GM19468 (cell line): ENCODE results near the gene ARHGAP15.

Experiments used
- ATAC-seq: cut with Tn5 transposase; IDR thresholded peaks from one replicate; pipeline ENCODE4 v1.9.1; 2021; ENCODE audit warnings: mild to moderate bottlenecking, moderate library complexity, moderate number of reproducible peaks; ENCODE audit not compliant: unreplicated experiment; ENCODE audit errors: extremely low read depth

ARHGAP15 gene

DNA sequence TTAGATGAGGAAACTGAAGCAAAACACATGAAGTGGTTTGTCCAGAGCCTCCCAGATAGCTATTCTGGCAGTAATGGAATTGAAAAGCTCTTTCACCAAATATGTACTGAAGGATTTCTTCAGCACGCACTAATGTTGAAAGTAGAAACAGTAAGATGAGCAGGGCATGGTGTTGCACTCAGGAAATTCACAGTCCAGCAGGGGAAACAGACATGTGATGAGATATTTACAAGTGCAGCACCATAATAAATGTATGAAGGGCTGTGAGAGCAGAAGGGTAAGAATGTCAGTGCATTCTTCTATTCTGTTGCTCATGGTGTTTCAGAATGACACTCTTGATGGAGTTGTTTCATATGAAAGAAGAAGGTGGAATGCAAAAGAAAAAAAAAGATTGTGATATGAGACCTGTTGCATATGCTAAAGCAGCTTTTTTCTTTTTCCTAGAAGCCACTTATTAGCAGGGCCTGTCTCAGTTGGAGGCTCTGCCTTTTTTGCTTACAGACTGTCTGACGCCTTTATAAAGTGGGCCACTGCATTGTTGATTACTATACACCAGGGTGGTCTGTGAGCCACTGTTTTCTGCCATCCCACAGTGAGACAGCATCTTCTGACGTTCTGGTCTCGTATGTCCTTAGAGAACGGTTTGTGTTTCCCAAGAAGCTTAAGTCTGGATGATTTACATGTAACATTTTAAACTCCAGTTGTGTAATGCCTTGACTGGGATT lies 516.9 kb downstream of the ARHGAP15 start:
- no peak for ATAC-seq

DNA sequence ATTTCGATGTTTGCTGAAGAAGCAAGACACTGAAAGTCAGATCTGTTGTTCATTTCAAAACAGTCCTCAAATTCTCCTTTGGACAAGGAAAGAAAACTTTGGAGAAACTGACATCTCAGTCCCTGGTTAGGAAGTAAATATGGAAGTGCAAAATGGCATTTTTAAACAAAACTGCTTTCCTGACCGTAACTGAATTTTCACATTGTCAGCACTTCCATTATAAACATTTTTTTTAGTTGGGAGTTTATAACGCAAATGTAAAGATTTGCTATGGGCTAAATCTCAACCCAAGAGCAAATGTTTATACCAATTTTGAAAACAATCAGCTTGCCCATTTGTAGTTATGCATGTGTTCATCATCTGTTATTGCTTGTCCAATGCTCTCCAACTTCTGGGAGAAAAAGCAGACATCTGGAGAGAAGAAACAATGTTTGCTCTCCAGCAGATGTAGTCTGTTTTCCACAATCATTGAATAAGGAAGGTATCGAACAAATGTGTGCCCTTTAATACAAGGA lies 520.1 kb downstream of the ARHGAP15 start:
- no peak for ATAC-seq

DNA sequence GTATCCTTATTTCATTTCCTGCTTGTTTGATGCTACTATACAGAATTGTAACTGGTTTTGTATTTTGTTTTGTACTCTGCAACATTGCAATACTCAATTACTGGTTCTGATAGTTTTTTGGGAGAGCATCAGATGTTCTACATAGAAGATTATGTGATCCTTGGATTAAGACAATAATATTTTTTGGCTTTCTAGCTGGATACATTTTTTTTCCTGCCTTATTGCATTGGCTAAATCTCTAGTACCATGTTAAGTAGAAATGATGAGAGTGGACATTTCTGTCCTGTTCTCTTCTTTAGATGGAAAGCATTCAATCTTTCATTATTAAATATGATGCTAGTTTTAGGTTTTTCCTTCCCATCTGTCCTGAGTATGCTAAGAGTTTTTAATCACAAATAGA lies 523.5 kb downstream of the ARHGAP15 start:
- no peak for ATAC-seq

DNA sequence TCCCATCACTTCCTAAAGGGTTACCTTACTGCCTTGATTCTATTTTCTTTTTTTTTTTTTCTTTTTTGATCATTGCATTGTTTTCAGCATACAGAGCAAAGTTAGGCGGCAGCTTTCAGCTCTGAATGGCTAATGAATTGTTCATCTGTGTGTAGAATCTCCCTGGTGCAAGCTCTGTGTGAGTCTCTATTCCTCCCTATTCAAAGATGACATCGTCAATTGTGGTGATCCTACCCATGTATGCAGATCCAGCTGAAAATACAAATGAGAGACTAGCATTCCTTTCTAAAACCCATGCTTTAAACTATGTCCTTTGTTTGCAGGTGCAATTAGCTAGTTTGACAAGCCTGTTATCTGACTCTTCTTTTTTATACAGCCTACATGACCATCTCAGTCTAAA lies 539.0 kb downstream of the ARHGAP15 start:
- ATAC-seq = no peak

DNA sequence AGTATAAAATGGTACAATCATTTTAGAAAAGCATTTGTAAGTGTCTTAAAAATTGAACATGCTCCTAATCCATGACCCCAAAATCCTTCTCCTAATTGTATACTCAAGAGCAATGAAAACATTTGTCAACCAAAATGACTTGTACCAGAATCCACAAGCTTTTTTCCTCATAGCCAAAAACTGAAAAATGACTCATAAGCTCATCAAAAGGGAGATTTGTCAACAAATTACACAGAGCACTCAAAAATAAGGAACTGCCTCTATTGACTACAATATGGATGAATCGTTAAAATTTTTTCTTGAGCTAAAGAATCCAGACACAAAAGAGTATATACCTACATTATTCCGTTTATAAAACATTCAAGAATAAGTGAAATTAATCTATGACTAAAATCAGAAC lies 544.8 kb downstream of the ARHGAP15 start:
- ATAC-seq = no peak

DNA sequence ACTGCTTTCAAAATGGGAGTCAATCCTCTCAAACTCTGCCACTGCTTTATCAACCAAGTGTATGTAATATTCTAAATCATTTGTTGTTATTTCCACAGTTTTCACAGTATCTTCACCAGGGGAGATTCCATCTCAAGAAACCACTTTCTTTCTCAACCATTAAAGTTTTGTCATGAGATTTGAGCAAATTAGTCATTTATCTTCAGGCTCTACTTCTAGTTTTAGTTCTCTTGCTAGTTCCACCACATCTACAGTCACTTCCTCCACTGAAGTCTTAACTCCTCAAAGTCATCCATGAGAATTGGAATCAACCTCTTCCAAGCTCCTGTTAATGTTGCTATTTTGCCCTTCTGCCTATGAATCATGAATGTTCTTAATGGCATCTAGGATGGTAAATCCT lies 545.8 kb downstream of the ARHGAP15 start:
- no peak for ATAC-seq

DNA sequence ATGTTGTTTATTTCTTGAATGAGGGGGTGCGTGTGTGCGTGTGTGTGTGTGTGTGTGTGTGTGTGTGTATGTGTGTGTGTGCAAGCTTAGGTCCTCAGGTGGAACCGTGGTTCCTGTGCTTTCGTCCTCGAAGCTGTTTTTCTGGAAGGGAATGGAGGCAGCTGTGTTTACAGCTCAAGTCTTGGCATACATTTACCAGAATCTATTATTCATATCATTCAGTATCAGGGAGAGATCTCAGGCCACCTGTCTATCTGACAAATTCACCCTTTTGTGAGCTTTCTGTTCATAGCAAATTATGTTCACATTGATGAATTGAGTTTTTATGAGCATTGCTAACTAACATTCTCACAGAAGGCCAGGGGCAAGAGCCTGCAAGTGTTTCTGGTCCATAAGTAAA lies 550.4 kb downstream of the ARHGAP15 start:
- no peak for ATAC-seq

DNA sequence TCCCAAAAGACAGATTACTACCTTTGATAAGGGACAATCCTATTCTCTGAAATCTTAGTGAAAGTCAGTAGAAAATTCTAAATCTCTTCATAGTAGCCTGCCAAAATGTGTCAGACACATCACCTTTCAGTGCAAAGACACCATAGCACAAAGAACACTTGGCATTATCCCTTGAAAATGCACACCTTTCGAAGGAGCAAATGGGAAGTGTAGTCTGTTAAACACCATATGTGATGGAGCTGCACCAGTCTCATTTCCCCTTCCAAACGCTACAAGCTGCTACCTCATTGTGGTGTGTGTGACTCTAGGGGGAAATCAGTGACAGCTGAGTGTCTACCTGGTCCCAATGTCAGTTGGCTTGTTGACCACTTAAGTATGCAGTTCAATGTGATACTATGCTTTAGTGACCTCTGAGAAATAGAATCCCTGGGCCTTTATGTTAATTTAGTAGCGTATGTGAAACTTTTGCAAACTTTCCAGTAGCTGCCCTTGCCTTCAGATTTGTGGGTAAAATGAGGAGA lies 551.7 kb downstream of the ARHGAP15 start:
- ATAC-seq = no peak

DNA sequence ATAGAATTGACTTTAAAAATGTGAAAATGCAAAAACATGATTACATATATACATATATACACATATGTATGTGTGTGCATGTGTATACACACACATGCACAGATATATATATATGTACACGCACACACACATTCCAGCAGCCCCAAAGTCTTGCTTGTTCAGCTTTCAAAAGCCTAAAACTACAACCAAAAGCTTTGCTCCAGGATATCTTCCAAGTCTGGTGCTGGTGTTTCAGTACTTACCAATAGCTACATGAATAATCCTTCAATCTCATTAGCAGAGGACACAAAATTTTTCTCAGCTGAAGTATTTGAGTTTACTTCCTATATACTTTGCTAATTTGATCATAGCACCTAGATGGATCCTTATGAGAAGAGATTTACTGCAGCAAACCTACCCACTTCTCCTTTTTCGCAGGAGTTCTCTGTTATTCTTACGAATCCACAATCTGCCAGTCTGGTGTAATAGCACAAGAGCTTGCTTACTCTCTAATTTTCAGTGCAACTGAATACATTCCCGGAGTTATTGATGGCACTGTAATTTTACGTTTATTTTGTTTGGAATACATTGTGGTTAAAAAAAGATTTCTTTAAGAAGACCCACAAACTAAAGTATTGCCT lies 553.3 kb downstream of the ARHGAP15 start:
- ATAC-seq = no peak

DNA sequence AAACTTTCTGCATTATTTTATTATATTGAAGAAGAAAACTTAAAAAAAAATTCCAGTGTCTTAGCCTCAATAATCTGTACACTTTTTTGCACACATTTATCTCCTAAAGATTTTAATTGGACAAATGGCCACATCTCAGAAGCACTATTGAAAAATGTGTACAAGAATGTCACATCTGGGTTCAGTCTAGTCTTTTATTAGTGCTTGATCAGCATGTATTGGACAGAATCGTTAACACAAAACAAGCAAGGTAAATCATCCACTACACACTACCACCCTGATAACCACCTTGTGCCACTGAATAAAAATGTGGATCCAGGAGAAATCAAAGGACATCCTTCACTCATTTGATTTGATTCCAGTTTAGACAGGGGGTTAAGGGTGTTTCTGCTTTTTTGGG lies 554.8 kb downstream of the ARHGAP15 start:
- ATAC-seq = no peak

DNA sequence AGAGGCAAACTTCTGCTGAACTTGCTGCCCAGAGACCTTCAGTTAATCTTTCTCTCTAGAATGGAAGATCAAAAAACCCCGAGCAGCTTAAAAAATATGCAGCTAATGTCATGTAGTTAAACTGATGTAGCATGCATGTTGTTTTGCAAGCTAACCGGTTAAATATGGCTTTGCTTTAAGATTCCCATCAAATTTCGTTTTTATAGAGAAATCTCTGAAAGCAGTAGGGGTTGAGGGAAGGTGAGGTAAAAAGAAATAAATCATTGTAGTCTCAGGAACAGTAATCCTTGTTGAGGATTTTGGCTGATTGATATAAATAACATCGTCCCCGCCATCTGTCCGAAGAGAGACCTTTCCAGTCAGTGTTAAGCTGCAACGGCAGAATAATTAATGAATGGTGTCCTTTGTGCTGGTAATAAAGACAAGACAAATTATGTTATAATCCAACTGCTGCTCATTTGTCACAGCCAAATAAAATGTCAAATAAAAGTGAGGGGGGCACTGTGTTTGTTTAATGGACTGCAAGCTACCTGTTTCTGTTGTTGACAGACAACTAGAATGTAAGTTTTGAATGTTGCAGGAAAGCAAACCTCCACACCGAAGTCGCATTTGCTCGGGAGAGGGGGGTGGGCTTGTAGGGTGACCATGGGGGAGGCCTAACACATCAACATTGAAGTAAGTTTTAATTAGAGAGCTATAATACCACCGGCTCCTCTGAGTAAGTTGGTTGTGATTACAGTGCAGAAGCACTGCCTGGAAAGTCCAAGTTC lies 555.5 kb downstream of the ARHGAP15 start:
- no peak for ATAC-seq

DNA sequence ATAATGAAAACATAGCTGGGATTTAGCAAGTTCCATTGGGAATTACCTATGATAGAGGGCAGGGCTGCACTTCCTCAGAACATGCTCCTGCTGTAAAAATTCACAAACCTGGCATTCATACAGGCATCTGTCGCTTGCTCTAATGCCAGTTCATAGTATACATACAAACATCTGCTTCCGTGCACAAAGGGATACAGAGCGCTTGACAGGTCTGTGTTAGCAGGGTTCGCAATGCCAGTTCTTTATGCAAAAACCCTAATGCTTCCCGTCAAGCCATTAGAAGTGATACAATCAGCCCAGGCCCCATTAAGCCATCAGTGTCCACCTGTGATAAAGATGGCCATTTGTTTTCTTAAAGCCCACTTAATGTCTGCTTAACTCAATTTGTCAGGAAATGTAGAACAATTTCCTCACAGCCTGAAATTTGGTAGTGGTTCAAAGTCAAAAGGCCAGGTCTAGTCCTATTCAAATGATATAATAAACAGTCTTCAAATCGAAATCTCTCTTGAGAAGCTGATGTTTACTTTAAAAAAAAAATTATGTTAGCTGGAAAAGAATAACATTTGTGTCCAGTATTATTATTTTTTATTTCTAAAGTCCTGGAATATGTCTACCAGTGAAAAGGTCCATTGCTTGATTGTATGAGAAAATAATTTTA lies 556.3 kb downstream of the ARHGAP15 start:
- no peak for ATAC-seq

DNA sequence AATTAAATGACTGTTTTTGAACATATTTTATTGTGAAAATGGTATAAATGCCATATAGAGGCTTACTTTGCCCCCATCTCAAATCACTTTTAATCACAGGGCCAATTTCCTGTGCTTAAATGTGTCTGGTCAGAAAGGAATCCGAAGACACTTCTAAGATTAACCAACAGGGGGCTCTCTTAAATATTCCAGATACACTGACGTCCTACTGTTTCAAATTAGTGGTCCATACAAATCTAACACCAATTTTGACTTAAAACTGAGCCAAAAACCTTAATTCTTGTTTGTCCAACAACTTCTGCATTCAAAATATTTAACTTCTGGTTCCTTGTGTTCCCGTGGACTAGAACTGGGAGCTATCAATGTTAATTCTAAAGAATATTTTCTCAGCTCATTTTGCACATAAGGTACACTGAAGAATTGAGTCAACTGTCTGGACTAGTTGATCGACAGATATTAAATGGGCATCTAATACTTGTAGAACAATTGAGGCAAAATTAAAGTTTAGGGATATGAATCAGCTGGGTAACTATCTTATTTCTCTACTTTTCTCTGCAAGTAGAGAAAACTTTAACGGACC lies 557.5 kb downstream of the ARHGAP15 start:
- ATAC-seq = no peak

DNA sequence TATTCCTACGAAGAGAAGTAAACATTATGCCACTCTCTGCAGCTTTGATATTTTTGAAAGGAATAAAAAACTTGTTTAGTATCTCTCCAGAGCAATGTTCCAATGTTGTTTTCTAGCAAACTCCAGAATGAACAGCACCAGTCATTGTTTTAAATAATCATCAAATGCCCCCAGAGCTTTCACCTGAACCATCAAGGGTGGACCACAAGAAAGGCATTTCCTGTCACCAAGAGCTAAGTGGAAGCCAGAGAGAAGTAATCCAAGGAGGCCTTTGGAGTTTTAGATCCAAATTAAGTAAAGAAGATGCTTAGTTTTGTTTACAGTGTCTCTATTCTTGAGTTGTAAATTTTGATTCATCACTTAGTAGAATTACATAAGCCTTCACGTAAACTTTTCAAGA lies 559.0 kb downstream of the ARHGAP15 start:
- no peak for ATAC-seq

DNA sequence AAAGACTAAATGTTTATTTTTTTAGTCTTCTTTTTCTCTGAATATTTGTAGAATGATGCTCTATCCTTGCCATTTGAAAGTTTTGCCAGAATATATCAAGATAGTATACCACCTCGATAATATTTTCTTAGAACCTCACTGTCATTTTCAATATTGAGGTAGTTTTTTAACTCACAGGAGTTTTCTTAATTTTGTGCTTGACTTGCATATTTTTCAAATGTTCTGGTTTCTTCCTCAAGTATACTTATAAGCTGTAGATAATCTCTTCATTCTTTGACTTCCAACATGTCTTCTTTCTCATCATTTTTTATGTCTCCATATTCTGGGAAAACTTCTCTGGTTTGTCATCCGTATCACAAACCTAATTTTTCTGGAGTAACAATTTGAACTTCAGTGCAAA lies 559.6 kb downstream of the ARHGAP15 start:
- ATAC-seq = no peak

DNA sequence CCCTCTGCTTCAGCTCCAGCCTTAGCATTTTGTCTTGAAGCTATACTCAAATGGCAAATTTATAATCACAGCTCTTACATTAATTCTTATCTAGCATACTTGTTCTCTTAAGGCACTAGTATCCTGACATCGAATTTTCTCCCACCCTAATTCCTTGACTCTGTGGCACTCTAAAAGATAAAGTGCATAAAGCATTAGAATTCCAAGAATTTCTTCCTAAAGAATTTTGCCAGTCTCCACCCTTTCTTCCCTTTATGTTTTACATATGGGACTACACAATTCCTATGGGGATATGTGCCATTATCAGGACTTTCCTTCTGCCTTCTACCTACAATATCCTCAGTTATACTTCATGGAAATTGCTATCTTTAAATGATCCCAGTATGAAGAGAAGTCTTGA lies 560.3 kb downstream of the ARHGAP15 start:
- ATAC-seq = no peak

DNA sequence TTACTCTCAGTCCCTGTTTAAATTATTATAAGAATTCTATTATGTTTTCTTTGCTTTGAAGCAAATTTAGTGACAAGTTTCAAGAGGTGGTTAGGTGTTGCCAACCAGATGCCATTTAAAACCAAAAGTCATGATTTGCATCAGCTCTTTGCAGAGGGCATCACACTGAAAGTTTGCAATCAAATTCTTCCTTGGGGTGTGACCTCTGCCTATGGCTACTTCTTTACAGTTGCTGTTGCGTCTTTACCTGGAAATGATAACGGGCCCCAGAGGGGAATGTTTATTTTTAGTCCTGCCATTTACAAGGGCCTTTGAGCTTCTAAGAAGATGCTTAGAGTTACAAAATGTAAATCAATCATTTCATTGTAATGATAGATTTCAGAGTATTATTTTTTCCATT lies 561.0 kb downstream of the ARHGAP15 start:
- no peak for ATAC-seq

DNA sequence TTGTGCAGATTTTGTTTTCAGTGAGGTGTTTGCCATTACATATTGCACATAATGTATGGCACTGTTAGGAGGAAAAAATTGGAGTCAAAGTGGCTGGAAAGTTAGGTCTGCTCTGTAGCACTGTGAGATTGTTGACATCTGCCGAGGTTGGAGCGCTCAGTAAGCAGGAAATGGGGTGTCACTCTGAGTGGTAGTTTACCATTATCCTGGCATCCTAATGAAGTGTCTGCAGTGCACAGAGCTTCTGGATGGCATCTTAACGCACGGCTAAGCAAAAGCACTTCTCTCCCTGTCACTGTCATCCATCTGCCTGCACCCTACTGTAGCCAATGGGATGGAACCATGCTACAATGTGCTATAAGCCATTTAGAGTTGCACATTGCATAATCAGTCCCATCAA lies 561.9 kb downstream of the ARHGAP15 start:
- no peak for ATAC-seq

DNA sequence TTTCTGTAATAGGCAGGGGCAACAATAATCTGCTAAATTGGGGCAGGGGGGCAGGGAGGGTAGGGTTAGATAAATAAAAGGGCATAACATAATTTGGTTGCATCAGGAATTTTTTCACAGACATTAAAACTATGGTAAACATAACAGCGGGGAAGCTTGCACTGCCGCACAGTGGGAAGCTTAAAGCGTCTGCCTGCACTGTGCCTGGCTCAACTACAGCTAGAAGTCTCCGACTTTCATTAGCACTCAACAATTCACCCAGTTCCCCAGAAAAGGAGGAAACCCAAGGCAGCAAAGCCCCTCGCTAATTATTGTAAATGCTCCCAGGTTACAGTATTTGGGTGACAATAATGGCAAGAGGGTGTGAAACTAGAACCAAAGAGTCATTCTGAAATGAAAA lies 562.9 kb downstream of the ARHGAP15 start:
- no peak for ATAC-seq

DNA sequence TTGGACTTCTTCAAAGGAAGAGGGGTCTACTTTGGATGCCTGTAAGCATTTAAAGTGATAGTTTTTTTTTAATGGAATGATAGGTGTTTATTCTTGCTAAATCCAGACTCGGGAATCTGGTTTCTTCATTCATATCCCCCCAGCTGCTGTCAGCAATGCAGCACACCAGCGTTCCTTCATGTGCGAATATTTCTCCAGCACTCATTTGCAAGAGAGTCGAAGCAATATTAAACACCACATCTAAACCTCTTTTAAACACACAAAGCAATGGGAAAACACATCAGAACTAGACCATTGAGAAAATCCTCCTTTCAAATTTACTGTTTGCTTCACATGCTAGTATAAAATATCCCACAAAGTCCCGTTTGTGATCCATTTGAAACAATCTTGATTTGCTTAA lies 563.7 kb downstream of the ARHGAP15 start:
- no peak for ATAC-seq
